NCI-H1694 (cell line): Measurements from ENCODE around the gene TAGLN2.

Experiments used
- DNase-seq: peaks from one replicate; lab custom pipeline; 2025; lab: John Stamatoyannopoulos, UW

TAGLN2 gene

DNA sequence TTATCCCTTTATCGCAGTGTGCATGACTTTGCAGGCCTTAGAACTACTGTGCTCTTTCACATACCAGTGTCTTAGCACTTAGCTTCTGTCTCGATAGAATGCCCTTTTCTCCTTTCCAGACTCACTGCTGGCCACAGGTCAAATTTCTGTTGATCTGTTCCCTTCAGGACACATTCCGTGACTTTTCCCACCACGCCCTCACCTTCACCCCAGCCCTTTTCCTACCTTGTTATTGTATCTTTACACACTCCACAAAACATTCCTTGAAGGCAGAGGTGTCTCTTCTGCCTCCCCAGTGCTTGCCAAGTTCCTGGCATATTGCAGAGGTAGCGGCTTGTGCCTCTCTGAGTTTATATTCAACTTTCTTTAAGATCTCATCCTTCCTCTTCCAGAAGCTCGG lies 23.8 kb upstream of the TAGLN2 start:
- no peak for DNase-seq

DNA sequence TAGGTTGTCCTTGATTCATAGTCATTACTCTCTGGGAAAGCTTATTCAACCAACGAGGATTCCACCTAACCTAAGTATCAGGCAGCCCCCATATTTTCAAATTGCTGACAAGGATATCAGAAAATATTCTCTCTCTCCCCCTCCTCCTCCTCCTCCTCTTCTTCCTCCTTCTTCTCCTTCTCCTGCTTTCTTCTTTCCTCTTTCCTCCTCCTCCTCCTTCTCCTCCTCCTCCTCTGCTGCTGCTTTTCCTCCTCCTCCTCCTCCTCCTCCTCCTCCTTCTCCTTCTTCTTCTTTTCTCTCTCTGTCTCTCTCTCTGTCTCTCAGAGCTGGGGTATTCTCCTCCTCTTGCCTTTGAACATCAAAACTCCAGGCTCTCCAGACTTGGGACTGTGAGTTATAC lies 22.6 kb upstream of the TAGLN2 start:
- no peak for DNase-seq

DNA sequence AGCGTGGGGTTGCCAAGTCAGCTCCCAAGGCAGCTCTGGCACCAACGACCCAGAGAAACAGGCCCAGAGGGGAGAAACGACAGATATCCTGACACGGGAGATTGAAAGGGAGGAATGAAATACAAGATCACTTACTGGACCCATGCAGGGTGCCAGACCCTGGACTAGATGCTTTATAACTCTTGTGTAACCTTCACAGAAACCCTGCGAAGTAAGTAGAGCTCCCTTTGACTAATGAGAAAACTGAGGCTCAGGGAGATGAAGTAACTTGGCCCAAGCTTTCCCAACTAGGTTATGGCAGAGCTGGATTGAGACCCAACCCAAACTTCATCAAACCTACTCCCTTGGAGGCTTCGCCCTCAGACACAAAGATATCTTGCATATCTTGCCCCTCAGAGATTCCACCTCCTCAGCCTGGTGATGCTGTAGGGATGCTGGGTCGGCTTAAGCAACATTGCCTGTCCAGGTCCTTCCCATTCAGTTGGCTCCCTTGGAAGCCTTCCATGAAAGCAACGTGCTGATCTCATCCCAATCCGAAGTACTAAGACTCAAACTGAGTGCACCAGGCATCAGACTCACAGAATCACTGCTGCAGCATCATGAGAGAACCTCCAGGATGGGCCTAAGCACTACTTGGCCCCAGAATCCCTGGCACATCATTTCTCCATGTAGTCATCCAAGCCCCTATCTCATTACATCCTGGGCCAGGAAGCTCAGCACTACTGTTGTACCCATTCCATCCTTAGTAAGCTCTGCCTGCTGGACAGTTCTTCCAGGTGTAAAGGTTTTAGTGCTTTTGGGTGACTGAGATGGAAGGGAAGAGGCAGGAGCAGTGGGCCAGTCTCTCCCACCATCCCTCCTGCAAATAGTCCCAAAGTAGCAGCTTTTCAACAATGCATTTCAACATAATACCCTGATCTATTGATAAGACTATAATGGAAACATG lies 21.2 kb upstream of the TAGLN2 start:
- DNase-seq: no peak

DNA sequence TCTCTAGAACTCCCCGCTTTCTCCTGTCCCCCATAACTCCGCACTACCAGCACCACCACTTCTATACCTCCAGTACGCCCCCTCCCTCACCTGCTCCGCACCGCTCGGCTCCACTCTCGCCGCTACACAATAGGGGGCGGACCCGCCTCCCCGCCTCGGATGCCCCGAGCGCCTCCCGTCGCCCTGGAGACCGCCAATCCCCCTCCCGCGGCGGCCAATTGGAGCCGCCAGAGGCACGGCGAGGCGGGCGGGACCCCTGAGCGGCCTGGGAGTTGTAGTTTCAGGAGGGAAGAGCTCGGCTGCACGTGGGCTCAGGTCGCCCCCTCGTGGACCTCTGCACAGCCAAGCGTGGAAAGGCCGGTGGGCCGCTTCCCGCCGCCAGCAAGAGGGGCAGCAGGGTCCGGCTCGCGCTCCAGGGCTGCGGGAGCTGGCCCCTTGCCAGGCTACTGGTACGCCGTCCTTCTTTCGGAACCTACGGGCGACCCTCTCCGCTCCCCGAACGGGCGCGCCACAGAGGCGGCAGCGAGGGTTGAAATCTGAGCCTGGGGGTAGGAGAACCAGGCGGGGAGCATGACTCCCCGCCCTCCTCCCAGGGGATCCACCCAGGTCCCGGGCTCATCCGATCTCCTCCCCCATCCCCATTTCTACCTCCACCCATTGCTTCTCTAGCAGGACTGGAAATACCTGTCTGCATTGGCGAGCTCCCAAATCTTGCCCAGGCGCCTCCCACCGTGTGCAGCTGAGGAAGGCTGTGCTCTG lies 20.4 kb upstream of the TAGLN2 start, which contains the start of gene IGSF9:
Gene IGSF9, minus strand, starts transcription at position 131 of the 759 bp plus-strand sequence. CDS start 2,159 bp downstream, outside the sequence.
- DNase-seq: peak; percentile 84

DNA sequence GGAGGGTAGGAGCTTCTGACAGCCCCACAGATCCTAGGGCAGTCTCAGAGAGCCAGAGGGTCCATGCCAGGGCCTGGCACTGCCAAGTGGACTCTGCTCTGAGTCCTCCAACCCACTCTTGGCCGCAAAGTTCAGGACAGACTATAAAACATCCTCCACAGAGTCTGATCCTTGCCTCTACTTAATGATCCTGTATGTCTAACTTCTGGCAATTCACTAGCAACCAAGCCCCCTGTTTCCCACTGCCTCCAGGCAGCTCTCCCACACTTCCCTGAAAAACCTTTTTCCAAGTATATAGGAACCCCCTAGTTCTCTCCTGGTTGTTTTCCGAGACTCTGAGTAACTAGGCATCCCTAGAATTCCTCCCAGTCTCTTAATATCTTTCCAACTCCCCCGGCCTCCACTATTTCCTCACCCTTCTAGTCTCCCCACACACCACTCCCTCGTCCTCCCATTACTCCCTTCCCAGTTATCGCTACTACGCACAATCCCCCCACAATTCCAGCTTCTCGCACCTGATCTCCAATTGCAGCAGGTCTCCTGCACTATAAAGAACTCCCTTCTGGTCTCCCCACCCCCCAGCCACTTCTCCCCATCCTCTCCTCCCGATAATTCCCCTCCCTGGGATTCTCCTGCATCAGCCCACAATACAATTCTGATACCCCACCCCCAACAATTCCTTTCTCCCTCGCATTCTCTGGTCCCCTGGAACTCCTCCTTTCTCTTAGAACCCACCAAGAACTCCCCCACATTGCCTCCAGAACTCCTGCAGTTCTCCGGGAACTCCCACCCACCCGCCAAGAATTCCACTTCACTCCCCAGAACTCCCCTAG lies 19.5 kb upstream of the TAGLN2 start:
- DNase-seq: no peak

DNA sequence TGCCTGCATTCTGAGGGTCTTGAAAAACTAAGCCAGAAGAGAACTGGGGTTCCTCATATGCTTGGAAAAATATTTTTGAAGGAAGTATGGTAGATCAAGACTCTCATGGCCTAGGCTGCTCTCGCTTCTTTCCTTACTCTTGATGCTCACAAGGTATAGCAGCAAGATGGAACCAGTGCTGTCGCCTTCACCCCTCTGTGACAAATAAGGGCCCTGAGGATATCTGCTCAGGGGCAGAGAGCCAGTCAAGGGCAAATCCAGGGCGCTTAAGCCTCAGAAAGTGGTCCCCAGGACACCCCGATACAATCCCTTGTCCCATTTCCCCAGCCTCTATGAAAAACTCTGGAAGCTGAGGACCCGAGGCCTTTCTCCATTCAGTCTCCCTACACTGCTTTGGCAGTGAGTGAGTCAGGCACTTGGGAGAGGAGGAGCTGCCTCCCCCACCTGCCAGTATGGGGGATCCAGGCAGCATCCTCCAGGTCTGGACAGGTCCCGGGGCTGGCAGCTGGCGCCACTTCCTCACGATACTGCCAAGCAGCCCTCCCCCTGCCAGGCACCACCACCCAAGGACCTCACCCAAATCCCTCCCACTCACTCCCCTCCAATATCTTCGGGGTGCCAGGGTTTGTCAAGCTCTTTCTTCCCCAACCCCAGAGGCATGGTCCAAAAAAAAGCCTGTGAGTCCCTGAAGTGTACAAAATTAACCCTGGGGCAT lies 18.8 kb upstream of the TAGLN2 start:
- DNase-seq: peak; percentile 33

DNA sequence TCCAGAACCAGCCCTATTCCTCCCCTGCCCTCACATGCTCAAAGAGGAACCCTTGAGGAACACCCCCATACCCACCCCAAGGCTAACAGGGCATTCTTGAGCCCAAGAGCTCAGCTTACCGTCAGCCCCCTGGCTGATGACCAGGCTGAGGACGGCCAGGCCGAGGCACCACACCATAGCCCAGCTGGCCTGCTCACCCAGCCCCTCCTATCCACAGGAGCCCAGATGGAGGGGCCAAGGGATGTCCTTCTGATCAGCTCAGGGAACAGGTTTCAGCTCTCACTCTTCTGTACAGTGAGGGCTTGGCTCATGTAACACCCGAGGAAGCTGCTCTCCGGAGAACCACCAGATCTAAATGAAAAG lies 18.0 kb upstream of the TAGLN2 start:
- DNase-seq: no peak

DNA sequence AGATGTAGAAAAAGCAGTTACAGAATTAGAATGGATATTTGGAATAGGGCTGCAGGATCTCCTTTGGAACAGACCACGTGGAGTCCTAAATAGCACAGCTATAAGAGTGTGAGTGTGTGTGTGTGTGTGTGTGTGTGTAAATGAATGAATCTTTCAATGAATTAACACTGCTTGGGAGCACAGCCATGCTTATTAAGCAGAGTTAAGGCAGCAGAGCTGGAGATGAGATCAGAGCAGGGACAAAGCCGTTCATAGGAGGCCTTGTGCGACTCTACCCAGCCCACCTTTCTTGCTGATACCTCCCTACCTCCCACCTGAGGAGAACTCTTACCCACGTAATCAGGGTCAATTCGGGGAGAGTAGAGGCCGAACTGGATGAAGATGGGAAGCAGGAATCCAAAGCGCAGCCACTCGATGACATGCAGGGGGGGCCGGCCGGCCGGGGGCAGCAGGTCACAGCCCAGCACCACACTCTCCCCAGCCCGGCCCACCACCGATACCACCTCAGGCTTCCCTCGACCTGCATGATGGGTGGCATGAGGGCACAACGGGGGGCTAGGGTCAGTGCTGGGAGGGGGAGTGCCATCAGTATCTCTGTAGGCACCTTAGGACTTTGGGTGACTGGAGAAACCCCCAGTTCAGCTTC lies 17.4 kb upstream of the TAGLN2 start:
- no peak for DNase-seq

DNA sequence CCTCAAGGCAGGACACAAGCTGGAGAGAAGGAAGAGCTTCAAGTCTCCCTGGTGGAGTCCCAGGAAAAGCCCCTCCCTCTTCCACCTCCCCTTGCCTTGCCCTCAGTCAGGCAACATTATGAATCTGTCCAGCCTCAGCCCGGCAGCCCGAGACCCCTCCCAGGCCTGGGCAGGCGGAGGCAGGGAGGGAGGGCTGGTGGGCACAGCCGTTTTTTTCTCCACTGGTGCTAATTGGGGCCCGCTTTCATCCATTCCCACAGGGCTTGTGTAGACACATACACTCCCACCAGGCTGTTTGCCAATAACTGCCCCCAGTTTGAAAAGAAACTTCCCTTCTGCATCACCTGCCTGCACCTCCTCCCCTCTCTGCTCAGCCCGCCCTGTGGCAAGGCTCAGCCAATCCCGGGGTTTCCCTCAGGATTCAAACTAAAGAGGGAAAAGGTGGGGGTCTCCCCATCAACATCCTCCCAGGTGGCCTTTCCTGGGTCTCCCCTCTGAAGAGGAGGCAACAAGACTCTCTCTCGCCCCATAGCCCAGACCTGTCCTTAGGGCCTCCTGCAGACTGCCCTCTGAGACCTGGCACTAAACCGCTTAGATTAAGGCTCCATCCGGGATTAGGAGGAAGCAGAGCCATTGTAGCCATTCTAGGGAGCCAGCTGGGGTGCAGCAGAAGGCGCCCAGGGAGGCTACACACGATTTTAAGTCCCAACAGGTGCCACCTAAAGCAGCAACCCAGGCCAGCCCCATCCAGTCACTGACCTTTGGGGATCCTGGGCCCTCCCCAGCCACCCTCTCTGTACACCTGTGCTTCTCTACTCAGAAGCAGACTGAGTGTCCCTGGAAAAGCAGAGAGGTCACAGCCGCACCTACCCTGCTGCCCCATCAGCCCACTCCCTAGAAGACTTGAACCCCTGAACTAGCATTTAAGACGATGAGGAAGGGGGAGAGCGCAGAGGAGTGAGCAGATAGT lies 16.6 kb upstream of the TAGLN2 start:
- DNase-seq: no peak

DNA sequence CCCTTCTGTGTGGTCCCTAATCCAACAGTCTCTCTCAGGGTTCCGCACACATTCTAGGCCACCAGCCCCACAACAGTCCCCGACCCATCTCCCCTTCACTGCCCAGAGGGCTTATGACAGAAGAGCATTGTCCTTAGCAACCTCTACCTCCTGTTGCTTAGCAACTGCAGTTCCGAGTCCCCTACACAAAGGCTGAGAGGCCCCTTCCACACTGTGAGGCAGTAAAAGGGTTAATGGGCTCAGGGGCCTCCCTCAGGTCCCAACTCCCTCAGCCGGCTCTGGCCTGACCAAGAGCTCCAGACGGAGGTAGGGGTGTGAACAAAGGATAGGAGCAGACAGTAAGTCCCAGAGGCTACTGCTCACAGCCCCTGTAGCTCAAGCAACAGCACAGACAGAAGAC lies 15.8 kb upstream of the TAGLN2 start:
- no peak for DNase-seq

DNA sequence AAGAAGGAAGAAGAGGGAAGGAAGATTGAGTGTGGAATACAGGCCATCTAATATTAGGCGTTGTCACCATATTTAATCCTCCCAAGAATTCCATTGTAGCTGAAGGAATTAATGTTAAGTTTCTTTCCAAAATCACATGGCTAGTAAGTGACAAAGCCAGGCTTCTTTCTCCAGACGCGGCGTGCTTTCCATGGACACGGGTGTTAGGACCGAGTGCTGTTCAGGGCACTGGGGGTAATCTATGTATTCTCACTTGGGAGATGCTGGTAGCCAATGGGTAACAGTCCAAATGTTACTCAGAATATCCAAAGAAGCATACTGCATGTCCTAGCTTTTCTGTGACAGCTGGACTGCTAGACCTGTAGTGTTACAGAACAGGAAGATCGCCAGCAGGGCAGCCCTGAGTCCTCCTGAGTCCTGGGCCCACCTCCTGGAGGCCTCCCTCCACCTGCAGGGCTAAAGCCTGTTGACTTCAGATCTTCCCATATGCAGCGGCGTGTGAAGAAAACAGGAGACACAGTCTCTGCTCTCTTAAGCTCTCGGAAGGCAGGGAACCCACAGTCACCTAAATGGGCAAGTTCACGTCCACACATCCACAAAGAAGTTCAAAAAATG lies 14.8 kb upstream of the TAGLN2 start:
- no peak for DNase-seq

DNA sequence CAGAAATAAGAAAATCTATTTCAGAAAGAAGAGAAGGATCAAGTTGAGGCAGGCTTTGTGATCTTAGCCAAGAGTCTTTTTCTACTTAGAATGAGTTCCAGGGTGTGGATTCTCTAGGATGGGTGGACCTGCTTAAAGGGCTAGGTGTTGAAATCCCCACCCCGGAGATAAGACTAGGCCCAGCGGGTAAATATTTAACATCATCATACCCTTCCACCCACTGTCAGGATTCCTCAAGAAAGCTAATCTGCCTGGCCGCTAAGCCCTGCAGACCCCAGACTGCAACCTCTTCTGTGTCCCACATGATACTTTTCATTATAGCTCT lies 14.3 kb upstream of the TAGLN2 start:
- DNase-seq: no peak

DNA sequence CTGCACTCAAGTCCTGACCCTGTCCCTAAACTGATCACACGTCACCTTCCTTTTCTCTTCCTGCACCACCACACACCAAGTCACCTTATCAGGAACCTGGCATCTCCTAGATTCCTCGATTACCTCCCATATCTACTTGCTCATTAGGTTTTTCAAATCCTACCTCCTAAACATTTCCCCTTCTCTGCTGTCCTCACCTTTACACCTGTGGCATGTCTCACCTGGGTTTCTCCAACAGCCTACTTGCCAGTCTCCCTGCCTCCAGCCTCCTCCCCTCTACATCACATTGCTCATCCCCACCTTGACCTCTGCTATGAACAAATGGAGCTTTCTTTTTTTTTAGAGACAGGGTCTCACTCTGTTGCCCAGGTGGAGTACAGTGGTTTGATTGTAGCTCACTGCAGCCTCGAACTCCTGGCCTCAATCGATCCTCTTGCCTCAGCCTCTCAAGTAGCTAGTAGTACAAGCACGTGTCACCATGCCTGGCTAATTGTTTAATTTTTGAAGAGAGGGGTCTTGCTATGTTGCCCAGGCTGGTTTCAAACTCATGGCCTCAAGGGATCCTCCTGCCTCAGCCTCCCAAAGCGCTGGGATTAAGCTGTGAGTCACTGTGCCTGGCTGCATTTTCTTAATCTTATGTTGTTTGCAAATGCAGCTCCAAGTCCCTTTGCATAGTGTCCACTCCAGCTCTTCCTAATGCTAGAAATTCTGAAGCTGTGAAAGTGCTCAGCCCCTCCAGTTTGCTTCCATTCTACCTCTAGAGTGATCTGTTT lies 13.8 kb upstream of the TAGLN2 start:
- DNase-seq: no peak

DNA sequence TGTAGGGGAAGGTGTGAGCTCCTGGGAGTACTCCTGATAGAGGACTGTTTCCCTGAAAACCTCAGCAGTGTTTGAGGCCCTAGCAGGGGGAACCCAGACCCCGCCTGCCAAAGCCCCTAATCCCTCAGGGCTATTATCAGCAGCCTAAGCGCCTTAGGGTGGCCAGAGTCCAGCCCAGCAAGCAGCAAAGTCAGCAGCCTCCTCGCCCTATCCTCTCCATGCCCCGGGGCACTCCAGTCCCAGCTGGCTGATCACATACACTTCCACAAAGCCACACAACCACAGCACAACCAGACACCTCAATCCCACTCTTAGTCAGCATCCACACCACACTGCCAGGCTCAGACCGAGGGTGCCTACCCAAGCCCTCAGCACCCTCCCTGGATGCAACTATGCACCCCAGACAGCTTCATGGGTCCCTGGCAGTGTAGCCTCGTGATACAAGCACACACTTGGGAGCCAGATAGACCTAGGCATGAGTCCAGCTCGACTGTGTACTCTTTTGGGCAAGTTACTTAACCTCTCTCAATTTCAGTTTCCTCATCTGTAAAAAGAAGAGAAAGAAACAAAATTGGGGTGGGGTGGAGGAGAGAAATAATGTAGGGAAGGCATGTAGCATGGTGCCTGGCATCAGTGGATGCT lies 13.0 kb upstream of the TAGLN2 start:
- no peak for DNase-seq

DNA sequence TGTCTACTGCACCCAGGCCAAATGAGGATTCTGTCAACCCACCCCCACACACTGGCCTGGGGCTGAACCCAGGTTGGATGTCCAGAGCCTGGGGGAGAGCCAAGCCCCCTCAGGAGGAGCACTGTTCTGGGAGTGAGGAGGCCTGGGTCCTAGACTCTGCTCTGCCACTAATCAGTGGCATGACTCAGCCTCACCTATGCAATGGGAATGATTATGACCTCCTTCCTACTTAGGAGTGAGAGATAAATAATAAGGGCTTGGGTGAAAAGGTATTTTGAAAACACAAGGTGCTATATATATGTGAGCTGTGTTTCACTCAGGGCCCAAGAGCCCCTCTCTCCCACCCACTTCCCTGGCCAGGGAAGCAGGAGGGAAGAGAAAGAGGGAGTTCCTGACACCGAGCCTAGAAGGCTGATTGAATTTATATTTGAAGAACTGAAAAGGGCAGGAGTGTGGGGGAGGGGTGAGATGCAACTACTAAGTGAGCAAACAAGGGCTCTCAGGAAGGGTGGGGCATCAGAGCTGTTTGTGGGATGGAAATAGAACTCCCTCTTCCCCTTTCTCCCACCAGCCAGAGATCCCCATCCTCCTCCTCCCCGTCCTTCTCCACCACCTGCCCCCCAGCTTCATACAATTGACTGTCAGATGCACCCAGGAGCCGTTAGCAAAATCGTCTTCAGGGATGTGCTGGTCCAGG lies 11.9 kb upstream of the TAGLN2 start:
- no peak for DNase-seq

DNA sequence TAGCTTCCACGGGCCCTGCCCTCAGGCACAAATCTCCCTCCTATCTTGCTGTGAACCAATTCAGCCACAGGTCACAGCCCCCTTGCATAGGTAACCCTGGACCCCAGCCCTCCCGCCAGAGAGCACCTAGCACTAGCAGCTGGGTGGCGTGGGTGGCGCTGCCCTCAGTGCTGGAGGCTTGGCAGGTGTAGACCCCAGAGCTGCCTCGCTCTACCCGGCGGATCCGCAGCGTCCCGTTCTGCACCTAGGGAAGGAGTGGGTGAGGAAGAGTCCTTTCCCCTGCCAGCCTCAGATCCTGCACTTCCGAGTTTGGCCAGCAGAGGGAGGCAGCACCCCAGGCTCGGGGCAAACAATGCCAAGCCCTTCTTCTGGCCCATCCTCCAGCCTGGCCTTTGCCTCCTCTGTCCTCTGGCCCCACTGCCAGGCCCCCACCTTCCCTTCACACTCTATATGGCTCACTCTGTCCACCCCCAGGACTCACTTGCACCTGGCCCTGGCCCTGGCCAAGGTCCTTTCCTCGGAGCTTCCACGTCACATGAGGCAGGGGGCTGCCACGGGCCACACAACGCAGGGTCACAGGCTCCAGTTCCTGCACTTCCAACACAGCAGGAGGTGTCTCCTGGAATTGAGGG lies 11.1 kb upstream of the TAGLN2 start:
- DNase-seq: peak; percentile 57

DNA sequence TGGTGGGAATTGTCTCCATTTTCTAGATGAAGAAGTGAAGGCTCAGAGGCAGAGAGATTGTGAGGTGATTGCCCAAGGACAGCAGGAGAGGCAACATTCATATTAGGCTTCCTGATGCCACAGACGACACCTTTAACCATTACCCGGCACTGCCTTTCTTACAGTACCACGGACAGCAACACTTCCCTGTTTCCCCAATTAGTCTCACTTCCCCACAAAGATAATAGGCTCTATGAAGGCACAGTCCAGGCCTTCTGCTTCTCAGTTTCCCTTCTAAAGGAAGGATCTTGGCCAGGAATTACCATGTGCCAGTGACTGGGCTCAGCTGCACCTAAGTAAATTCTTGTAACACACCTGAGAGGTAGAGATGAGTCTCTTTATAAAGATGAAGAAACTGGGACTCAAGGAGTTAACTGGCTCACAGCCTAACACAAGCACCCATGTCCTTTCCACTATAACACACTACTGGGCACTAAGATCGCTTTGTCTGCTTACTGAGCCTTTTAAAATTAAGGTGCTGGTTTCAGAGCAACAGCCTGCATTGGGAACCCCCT lies 10.5 kb upstream of the TAGLN2 start:
- no peak for DNase-seq
